Thymus (tissue), 11 donors: ENCODE data around the gene GRHL1. TPM values are rescaled to one million over a fixed set of nuclear protein-coding genes. Genes with fewer than 3 reads are reported as not detected.

Experiments
- DNase-seq, 9 donors: peaks; one replicate each; pipeline ENCODE4 v3.0.0-alpha.2; 2013; ENCODE audit warnings: low spot score in 9 of 9, low read depth in 6 of 9, missing footprints in 1 of 9
- H3K27ac ChIP-seq, 2 donors: one replicate each; pipeline ENCODE4 v1.5.1; 2013; ENCODE audit warnings: control low read depth in 1 of 2, low read depth in 1 of 2, low read length in 1 of 2, mild to moderate bottlenecking in 1 of 2, moderate library complexity in 1 of 2
- H3K27me3 ChIP-seq, 2 donors: one replicate each; pipeline ENCODE4 v1.5.1; 2013; ENCODE audit warnings: low read length in 1 of 2; ENCODE audit not compliant: control insufficient read depth in 2 of 2, insufficient read depth in 1 of 2
- H3K36me3 ChIP-seq, 2 donors: one replicate each; pipeline ENCODE4 v1.5.1; 2013; ENCODE audit warnings: low read length in 1 of 2, mild to moderate bottlenecking in 1 of 2, moderate library complexity in 1 of 2; ENCODE audit not compliant: control insufficient read depth in 2 of 2, insufficient read depth in 2 of 2
- H3K4me1 ChIP-seq, 2 donors: one replicate each; pipeline ENCODE4 v1.5.1; 2013; ENCODE audit warnings: low read length in 2 of 2; ENCODE audit not compliant: control insufficient read depth in 2 of 2, insufficient read depth in 2 of 2
- H3K4me3 ChIP-seq, 2 donors: one replicate each; pipeline ENCODE4 v1.5.1; 2013; ENCODE audit warnings: low read length in 2 of 2, control low read depth in 1 of 2, mild to moderate bottlenecking in 1 of 2
- H3K9me3 ChIP-seq, 2 donors: one replicate each; pipeline ENCODE4 v1.5.1; 2013; ENCODE audit warnings: low read length in 1 of 2, mild to moderate bottlenecking in 1 of 2; ENCODE audit not compliant: control insufficient read depth in 2 of 2, insufficient read depth in 1 of 2
- WGBS: extraction: QIAGEN DNeasy Blood & Tissue Kit; methylation state at CpG from one replicate; pipeline ENCODE4 v1.1.7; 2013; 5-methylcytosine and 5-hydroxymethylcytosine counted together
- polyA plus RNA-seq: library from polyadenylated mRNA; stranded (reverse); fragments of 200-250 nt; gene quantifications from one replicate; pipeline ENCODE4 v1.2.3, GENCODE V29; 2013
- total RNA-seq: library from RNA; stranded (reverse); fragments of 120-200 nt; gene quantifications from one replicate; pipeline ENCODE4 v1.2.4, GENCODE V29; 2013
- donor health status: healthy.

The GRHL1 gene
- total and polyA plus RNA-seq, 2 donors = 1.2 to 7.9 TPM

- Histone ChIP-seq H3K27ac (no peak overlapping the region), H3K4me1 (peaks cover 0 to 7% of the 10 kb centered on the region in 2 donors), H3K9me3 (no peaks in the 10 kb centered on the region), H3K27me3 (no peaks in the 10 kb centered on the region), H3K36me3 (no peaks in the 10 kb centered on the region), H3K4me3 (no peak overlapping the region)
- WGBS = 99% methylated on average over 10 of the region's 10 CpGs
- no peak for DNase-seq
Observed at GRCh38 chr2:9975328-9975727, 23.8 kb downstream of the GRHL1 start.

DNA sequence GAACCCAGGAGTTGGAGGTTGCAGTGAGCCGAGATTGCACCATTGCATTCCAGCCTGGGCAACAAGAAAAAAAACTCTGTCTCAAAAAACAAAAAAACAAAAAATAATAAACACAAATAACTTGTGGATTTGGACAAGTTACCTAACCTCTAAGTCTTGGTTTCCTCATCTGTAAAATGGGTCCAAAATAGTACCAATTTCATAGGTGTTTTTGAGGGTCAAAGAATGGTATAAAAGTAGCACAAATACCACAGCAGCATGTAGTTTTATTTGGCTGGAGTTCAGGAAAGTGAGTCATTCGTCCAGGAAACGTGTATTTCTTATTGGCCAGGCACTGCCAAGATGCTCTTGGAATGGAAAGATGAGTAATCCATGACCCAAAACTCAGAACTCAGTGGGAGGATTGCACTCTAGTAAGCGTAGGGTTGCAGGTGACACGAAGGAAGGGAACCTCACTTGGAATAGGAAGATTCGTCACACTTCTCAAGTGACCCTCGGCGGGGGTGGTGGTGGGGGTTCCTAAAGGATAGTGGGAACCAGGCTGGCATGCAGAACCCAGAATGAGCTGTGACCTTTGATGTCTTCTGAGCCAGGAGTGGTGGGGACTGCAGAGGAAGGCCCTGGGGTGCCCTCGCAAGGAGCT is 24.4 kb downstream of the GRHL1 start:
- no peak for DNase-seq
- Histone ChIP-seq H3K4me1 (peaks cover 0 to 7% of the 10 kb centered on the region in 2 donors), H3K4me3 (no peak overlapping the region), H3K27ac (no peak overlapping the region), H3K36me3 (no peaks in the 10 kb centered on the region), H3K9me3 (no peaks in the 10 kb centered on the region), H3K27me3 (no peaks in the 10 kb centered on the region)
- WGBS = 94% methylated on average over 9 of the region's 9 CpGs

DNA sequence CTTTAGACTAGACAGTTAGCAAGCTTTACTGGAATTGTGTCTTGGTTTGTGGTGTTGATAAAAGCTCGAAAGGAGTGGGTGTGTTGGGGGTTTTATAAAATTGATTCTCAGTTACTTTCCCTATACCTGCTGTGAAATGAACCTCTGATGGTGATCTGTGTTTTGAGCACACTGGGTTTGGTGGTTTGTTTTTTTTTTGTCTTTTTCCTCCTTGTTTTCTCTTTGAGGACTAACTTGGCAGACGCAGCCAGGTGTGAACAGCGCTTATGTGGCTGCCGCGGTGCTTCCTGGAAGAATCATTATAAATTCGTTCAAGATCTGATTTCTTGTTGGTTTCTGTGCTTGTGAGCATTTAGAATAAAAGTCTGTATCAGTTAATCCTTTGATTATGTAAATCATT is 28.5 kb downstream of the GRHL1 start:
- 5% methylated on average over 6 of the region's 6 CpGs for WGBS
- H3K27ac ChIP-seq = no peak overlapping the region
- H3K27me3 ChIP-seq = no peaks in the 10 kb centered on the region
- no peak overlapping the region for H3K4me3 ChIP-seq
- H3K4me1 ChIP-seq = no peaks in the 10 kb centered on the region
- no peaks in the 10 kb centered on the region for H3K36me3 ChIP-seq
- no peaks in the 10 kb centered on the region for H3K9me3 ChIP-seq
- DNase-seq = peak in 5 of 9 donors; percentile 14 to 62 (median 27)

- WGBS = 88% methylated on average over 2 of the region's 2 CpGs
- Histone ChIP-seq H3K27ac (no peak overlapping the region), H3K27me3 (no peaks in the 10 kb centered on the region), H3K4me3 (no peak overlapping the region), H3K4me1 (no peaks in the 10 kb centered on the region), H3K9me3 (no peaks in the 10 kb centered on the region), H3K36me3 (no peaks in the 10 kb centered on the region)
- DNase-seq = no peak
Observed at GRCh38 chr2:9980520-9980919, 29.0 kb downstream of the GRHL1 start.

GRCh38 chr2:9981655-9982054 is 30.2 kb downstream of the GRHL1 start:
- no peaks in the 10 kb centered on the region for H3K36me3 ChIP-seq
- H3K27me3 ChIP-seq = no peaks in the 10 kb centered on the region
- DNase-seq = no peak
- no peak overlapping the region for H3K27ac ChIP-seq
- 98% methylated on average over 3 of the region's 3 CpGs for WGBS
- H3K4me1 ChIP-seq = no peaks in the 10 kb centered on the region
- H3K9me3 ChIP-seq = no peaks in the 10 kb centered on the region
- H3K4me3 ChIP-seq = no peak overlapping the region

GRCh38 chr2:9982248-9982647 is 30.8 kb downstream of the GRHL1 start:
- no peak overlapping the region for H3K4me3 ChIP-seq
- H3K27me3 ChIP-seq = no peaks in the 10 kb centered on the region
- 96% methylated on average over 8 of the region's 8 CpGs for WGBS
- H3K27ac ChIP-seq = no peak overlapping the region
- DNase-seq = no peak
- no peaks in the 10 kb centered on the region for H3K9me3 ChIP-seq
- H3K4me1 ChIP-seq = no peaks in the 10 kb centered on the region
- H3K36me3 ChIP-seq = no peaks in the 10 kb centered on the region

DNA sequence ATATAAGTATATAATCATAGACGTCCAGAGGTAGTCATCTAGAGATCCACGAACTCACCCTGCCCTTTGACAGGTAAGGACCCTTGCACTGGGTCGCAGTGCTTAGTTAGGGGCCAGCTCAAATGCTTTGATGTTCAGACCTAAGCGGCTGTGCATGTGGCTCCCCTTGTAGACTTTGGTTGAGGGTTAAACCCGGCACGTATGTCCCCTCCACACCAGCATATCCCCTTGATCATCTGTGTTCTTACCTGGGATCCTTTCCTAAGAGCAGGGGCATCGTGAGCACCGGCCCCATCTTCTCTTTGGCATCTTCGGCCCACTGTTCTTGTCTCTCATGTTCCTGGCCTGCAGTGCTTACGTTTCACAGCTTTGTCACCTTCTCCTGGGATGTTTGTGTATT is 31.4 kb downstream of the GRHL1 start:
- Histone ChIP-seq H3K27ac (peak overlapping the region in 1 of 2 donors; percentile 3), H3K4me1 (no peaks in the 10 kb centered on the region), H3K27me3 (no peaks in the 10 kb centered on the region), H3K36me3 (no peaks in the 10 kb centered on the region), H3K9me3 (no peaks in the 10 kb centered on the region), H3K4me3 (no peak overlapping the region)
- no peak for DNase-seq
- 96% methylated on average over 10 of the region's 10 CpGs for WGBS

- no peak for DNase-seq
- no peak overlapping the region for H3K4me3 ChIP-seq
- no peak overlapping the region for H3K27ac ChIP-seq
- no peaks in the 10 kb centered on the region for H3K27me3 ChIP-seq
- no peaks in the 10 kb centered on the region for H3K9me3 ChIP-seq
- WGBS = 90% methylated on average over 15 of the region's 15 CpGs
- no peaks in the 10 kb centered on the region for H3K4me1 ChIP-seq
- H3K36me3 ChIP-seq = no peaks in the 10 kb centered on the region
Observed at GRCh38 chr2:9983401-9984216, 32.1 kb downstream of the GRHL1 start.

- Histone ChIP-seq H3K4me1 (no peaks in the 10 kb centered on the region), H3K4me3 (no peak overlapping the region), H3K9me3 (no peaks in the 10 kb centered on the region), H3K36me3 (no peaks in the 10 kb centered on the region), H3K27ac (no peak overlapping the region), H3K27me3 (no peaks in the 10 kb centered on the region)
- 52% methylated on average over 7 of the region's 7 CpGs for WGBS
- DNase-seq = peak in 8 of 9 donors; percentile 19 to 70 (median 48)
Observed at GRCh38 chr2:9984217-9984739, 32.8 kb downstream of the GRHL1 start.
